Activated CD8-positive, alpha-beta memory T cell treated with anti-CD3 and anti-CD28 coated beads, Interleukin-2, amount 50 U/mL, for 1 hour (primary cell): ENCODE results near the gene C3orf22.

ENCODE experiments used
- DNase-seq: peaks from one replicate; pipeline ENCODE4 v3.0.0-alpha.2; 2020; ENCODE audit errors: extremely low read depth

Gene C3orf22

GRCh38 chr3:126512916-126513650, 45.6 kb downstream of the C3orf22 start:
- DNase-seq: no peak

- no peak for DNase-seq
These were observed 46.7 kb downstream of the C3orf22 start for GRCh38 chr3:126512026-126512425.

GRCh38 chr3:126511291-126511690, 47.4 kb downstream of the C3orf22 start:
- DNase-seq: no peak

GRCh38 chr3:126510308-126510910, 48.3 kb downstream of the C3orf22 start:
- no peak for DNase-seq

- DNase-seq: no peak
These were observed 49.0 kb downstream of the C3orf22 start for GRCh38 chr3:126509597-126510307.

- DNase-seq: no peak
These were observed 50.2 kb downstream of the C3orf22 start for GRCh38 chr3:126508564-126508964.

- DNase-seq: no peak
These were observed 50.8 kb downstream of the C3orf22 start for GRCh38 chr3:126507886-126508285.

GRCh38 chr3:126503701-126504100, 55.0 kb downstream of the C3orf22 start:
- no peak for DNase-seq

- DNase-seq: no peak
These were observed 56.1 kb downstream of the C3orf22 start for GRCh38 chr3:126502656-126503055.

- no peak for DNase-seq
These were observed 57.0 kb downstream of the C3orf22 start for GRCh38 chr3:126501736-126502135.

GRCh38 chr3:126501054-126501453, 57.7 kb downstream of the C3orf22 start:
- DNase-seq: no peak

GRCh38 chr3:126500016-126500415, 58.7 kb downstream of the C3orf22 start:
- no peak for DNase-seq
